ENCODE measurements around the gene ERI2.

Gene ERI2

GRCh38 chr16:20846551-20846950 lies 40.3 kb upstream of the ERI2 start:
- TF ChIP-seq EZH2 (IDR thresholded peaks at IDR 0.05) (no peak), FOXP2 (optimal IDR thresholded peaks at IDR 0.05; ENCODE audit: control extremely low read depth, extremely low read length, insufficient read depth) (no peak), POLR2AphosphoS5 (IDR thresholded peaks at IDR 0.05; ENCODE audit: borderline replicate concordance, low read depth, low read length) (no peak)
- Histone ChIP-seq H3K4me3 (no peak overlapping the region), H3K9me3 (ENCODE audit: low read depth, low read length) (no peaks in the 10 kb centered on the region), H3K9ac (ENCODE audit: insufficient read length) (no peak overlapping the region), H3K36me3 (ENCODE audit: insufficient read depth, low read length) (no peaks in the 10 kb centered on the region), H3K27ac (no peak overlapping the region)
- no peak for DNase-seq (ENCODE audit: low read depth, low spot score)

DNA sequence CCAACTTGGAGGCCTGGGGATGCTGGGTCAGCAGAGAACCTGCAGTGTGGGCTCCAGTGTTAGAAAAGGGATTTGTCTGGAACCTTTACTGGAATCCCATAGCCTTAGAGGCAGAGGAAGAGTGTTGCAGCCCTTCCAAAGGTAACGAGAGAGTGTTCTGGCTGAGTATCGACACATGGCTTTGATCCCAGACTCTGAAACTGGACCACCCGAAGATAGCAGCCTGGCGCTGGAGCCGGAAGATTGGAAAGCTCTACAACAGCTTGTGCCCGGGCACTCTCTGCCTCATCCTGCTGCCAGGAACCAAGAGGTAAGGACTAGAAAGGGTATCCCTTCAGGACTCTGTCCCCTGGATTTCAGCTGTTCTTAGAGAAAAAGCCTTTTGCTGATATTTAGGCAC lies 39.8 kb upstream of the ERI2 start:
- no peak overlapping the region for H3K4me3 ChIP-seq
- no peak overlapping the region for H3K27ac ChIP-seq
- H3K9me3 ChIP-seq (ENCODE audit: low read depth, low read length) = no peaks in the 10 kb centered on the region
- H3K36me3 ChIP-seq (ENCODE audit: insufficient read depth, low read length) = no peaks in the 10 kb centered on the region
- no peak overlapping the region for H3K9ac ChIP-seq (ENCODE audit: insufficient read length)
- TF ChIP-seq FOXP2 (optimal IDR thresholded peaks at IDR 0.05; ENCODE audit: control extremely low read depth, extremely low read length, insufficient read depth) (no peak), POLR2AphosphoS5 (IDR thresholded peaks at IDR 0.05; ENCODE audit: borderline replicate concordance, low read depth, low read length) (no peak), EZH2 (IDR thresholded peaks at IDR 0.05) (no peak)
- no peak for DNase-seq (ENCODE audit: low read depth, low spot score)

- TF ChIP-seq EZH2 (IDR thresholded peaks at IDR 0.05) (no peak), POLR2AphosphoS5 (IDR thresholded peaks at IDR 0.05; ENCODE audit: borderline replicate concordance, low read depth, low read length) (no peak), FOXP2 (optimal IDR thresholded peaks at IDR 0.05; ENCODE audit: control extremely low read depth, extremely low read length, insufficient read depth) (no peak)
- H3K36me3 ChIP-seq (ENCODE audit: insufficient read depth, low read length) = no peaks in the 10 kb centered on the region
- no peak for DNase-seq (ENCODE audit: low read depth, low spot score)
- H3K9ac ChIP-seq (ENCODE audit: insufficient read length) = no peak overlapping the region
- H3K9me3 ChIP-seq (ENCODE audit: low read depth, low read length) = no peaks in the 10 kb centered on the region
- no peak overlapping the region for H3K4me3 ChIP-seq
- no peak overlapping the region for H3K27ac ChIP-seq
Observed at GRCh38 chr16:20844588-20844987, 38.3 kb upstream of the ERI2 start.

DNA sequence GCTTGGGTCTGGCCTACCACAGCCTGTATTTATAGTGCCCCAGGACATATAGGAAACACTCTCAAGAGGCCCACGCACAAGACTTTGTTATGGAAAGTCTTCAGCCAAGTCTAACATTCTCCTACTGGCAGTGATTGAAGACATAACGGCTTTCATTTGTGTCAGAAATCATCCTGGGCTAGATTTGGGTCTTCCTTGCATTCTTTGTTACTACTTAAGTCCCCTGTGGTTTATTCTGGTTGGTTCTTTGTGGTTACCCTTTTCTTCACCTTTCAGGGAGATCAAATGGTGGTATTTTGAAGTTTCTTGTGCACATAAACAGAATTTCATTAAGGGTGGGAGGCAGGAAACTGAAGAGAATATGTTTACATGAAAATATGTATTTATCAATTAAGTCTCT lies 37.8 kb upstream of the ERI2 start:
- H3K36me3 ChIP-seq (ENCODE audit: insufficient read depth, low read length) = no peaks in the 10 kb centered on the region
- no peak overlapping the region for H3K9ac ChIP-seq (ENCODE audit: insufficient read length)
- TF ChIP-seq POLR2AphosphoS5 (IDR thresholded peaks at IDR 0.05; ENCODE audit: borderline replicate concordance, low read depth, low read length) (no peak), FOXP2 (optimal IDR thresholded peaks at IDR 0.05; ENCODE audit: control extremely low read depth, extremely low read length, insufficient read depth) (no peak), EZH2 (IDR thresholded peaks at IDR 0.05) (no peak)
- H3K4me3 ChIP-seq = no peak overlapping the region
- DNase-seq (ENCODE audit: low read depth, low spot score) = no peak
- no peaks in the 10 kb centered on the region for H3K9me3 ChIP-seq (ENCODE audit: low read depth, low read length)
- no peak overlapping the region for H3K27ac ChIP-seq

GRCh38 chr16:20839504-20839903 lies 33.2 kb upstream of the ERI2 start:
- no peak overlapping the region for H3K4me3 ChIP-seq
- H3K9ac ChIP-seq (ENCODE audit: insufficient read length) = no peak overlapping the region
- H3K36me3 ChIP-seq (ENCODE audit: insufficient read depth, low read length) = peaks cover 9% of the 10 kb centered on the region
- no peak for DNase-seq (ENCODE audit: low read depth, low spot score)
- no peaks in the 10 kb centered on the region for H3K9me3 ChIP-seq (ENCODE audit: low read depth, low read length)
- TF ChIP-seq FOXP2 (optimal IDR thresholded peaks at IDR 0.05; ENCODE audit: control extremely low read depth, extremely low read length, insufficient read depth) (no peak), POLR2AphosphoS5 (IDR thresholded peaks at IDR 0.05; ENCODE audit: borderline replicate concordance, low read depth, low read length) (no peak), EZH2 (IDR thresholded peaks at IDR 0.05) (no peak)
- H3K27ac ChIP-seq = no peak overlapping the region

DNA sequence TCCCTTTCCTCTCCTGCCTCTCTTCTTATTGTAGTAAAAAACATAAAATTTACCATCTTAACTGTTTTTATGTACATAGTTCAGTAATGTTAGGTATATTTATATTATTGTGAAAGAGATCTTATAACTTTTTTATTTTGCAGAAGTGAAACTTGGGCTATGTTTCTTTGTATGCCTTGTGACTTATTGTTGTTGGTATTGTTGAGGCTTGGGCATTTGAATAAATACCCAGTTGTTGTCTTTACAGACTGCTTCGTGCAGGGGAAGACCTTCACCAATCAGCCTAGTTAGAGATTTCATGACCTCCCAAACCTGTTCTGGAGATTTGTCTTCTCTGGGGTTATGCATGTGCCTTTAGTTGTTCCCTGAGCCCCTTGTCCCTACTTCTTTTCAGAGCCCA lies 32.0 kb upstream of the ERI2 start:
- Histone ChIP-seq H3K4me3 (no peak overlapping the region), H3K36me3 (ENCODE audit: insufficient read depth, low read length) (peaks cover 9% of the 10 kb centered on the region), H3K27ac (no peak overlapping the region), H3K9ac (ENCODE audit: insufficient read length) (no peak overlapping the region), H3K9me3 (ENCODE audit: low read depth, low read length) (no peaks in the 10 kb centered on the region)
- no peak for DNase-seq (ENCODE audit: low read depth, low spot score)
- TF ChIP-seq POLR2AphosphoS5 (IDR thresholded peaks at IDR 0.05; ENCODE audit: borderline replicate concordance, low read depth, low read length) (no peak), EZH2 (IDR thresholded peaks at IDR 0.05) (no peak), FOXP2 (optimal IDR thresholded peaks at IDR 0.05; ENCODE audit: control extremely low read depth, extremely low read length, insufficient read depth) (no peak)

GRCh38 chr16:20833086-20833485 lies 26.8 kb upstream of the ERI2 start:
- no peak for TF ChIP-seq FOXP2 (optimal IDR thresholded peaks at IDR 0.05; ENCODE audit: control extremely low read depth, extremely low read length, insufficient read depth)
- no peak for TF ChIP-seq POLR2AphosphoS5 (IDR thresholded peaks at IDR 0.05; ENCODE audit: borderline replicate concordance, low read depth, low read length)
- no peak for TF ChIP-seq EZH2 (IDR thresholded peaks at IDR 0.05)
- no peak overlapping the region for H3K27ac ChIP-seq
- H3K9me3 ChIP-seq (ENCODE audit: low read depth, low read length) = no peaks in the 10 kb centered on the region
- no peak for DNase-seq (ENCODE audit: low read depth, low spot score)
- H3K4me3 ChIP-seq = no peak overlapping the region
- H3K36me3 ChIP-seq (ENCODE audit: insufficient read depth, low read length) = peaks cover 9% of the 10 kb centered on the region
- H3K9ac ChIP-seq (ENCODE audit: insufficient read length) = no peak overlapping the region

- Histone ChIP-seq H3K9ac (ENCODE audit: insufficient read length) (no peak overlapping the region), H3K9me3 (ENCODE audit: low read depth, low read length) (no peaks in the 10 kb centered on the region), H3K4me3 (no peak overlapping the region), H3K36me3 (ENCODE audit: insufficient read depth, low read length) (peaks cover 3% of the 10 kb centered on the region; the same call in 1 of the 2 replicates), H3K27ac (no peak overlapping the region)
- DNase-seq (ENCODE audit: low read depth, low spot score) = no peak
- TF ChIP-seq EZH2 (IDR thresholded peaks at IDR 0.05) (no peak), FOXP2 (optimal IDR thresholded peaks at IDR 0.05; ENCODE audit: control extremely low read depth, extremely low read length, insufficient read depth) (no peak), POLR2AphosphoS5 (IDR thresholded peaks at IDR 0.05; ENCODE audit: borderline replicate concordance, low read depth, low read length) (no peak)
Observed at GRCh38 chr16:20830372-20830771, 24.1 kb upstream of the ERI2 start.

GRCh38 chr16:20829536-20829935 lies 23.3 kb upstream of the ERI2 start:
- no peak overlapping the region for H3K9ac ChIP-seq (ENCODE audit: insufficient read length)
- DNase-seq (ENCODE audit: low read depth, low spot score) = no peak
- H3K27ac ChIP-seq = no peak overlapping the region
- TF ChIP-seq FOXP2 (optimal IDR thresholded peaks at IDR 0.05; ENCODE audit: control extremely low read depth, extremely low read length, insufficient read depth) (no peak), EZH2 (IDR thresholded peaks at IDR 0.05) (no peak), POLR2AphosphoS5 (IDR thresholded peaks at IDR 0.05; ENCODE audit: borderline replicate concordance, low read depth, low read length) (no peak)
- peaks cover 3% of the 10 kb centered on the region; the same call in 1 of the 2 replicates for H3K36me3 ChIP-seq (ENCODE audit: insufficient read depth, low read length)
- H3K9me3 ChIP-seq (ENCODE audit: low read depth, low read length) = no peaks in the 10 kb centered on the region
- no peak overlapping the region for H3K4me3 ChIP-seq

Measured in SK-N-MC (cell line).